Prostate gland (tissue), 2 donors: ENCODE results near the gene TESK2.

Source experiments
- CTCF ChIP-seq, 4 experiments: fragments of 200-600 bp in 2 of 4; fragments of 450-650 bp in 2 of 4; sonication (generic) in 2 of 4; IDR thresholded peaks; 1 replicate in 3 of 4; 2 replicates in 1 of 4; pipeline ENCODE4 v1.5.1; 2016 to 2019; ENCODE audit warnings: antibody characterized with exemption in 4 of 4, mild to moderate bottlenecking in 2 of 4, moderate library complexity in 2 of 4
- POLR2A ChIP-seq: fragments of 450-650 bp; IDR thresholded peaks from one replicate; pipeline ENCODE4 v1.6.1; 2016; ENCODE audit warnings: antibody characterized with exemption, mild to moderate bottlenecking

GRCh38 chr1:45516036-45516435, 25.1 kb upstream of the TESK2 start:
- TF ChIP-seq CTCF (IDR thresholded peaks at IDR 0.05) (no peak), POLR2A (no peak)
